Esophagus muscularis mucosa (tissue), 4 donors: ENCODE measurements around the gene BFSP2.

Experiments used
- EP300 ChIP-seq: sonication (generic); formaldehyde crosslinking; IDR thresholded peaks from one replicate; pipeline ENCODE4 v1.6.1; 2017; ENCODE audit warnings: antibody characterized with exemption
- POLR2A ChIP-seq: fragments of 450-650 bp; IDR thresholded peaks from one replicate; pipeline ENCODE4 v1.6.1; 2017; ENCODE audit warnings: antibody characterized with exemption, moderate library complexity, mild to moderate bottlenecking, low read depth
- POLR2AphosphoS5 ChIP-seq, 2 donors: sonication (generic); formaldehyde crosslinking; IDR thresholded peaks; one replicate each; pipeline ENCODE4 v1.6.1; 2017; ENCODE audit warnings: antibody characterized with exemption in 2 of 2
- TF ChIP-seq, protein P1 (sequence below), 3 experiments: fragments of 200-600 bp in 2 of 3; fragments of 450-650 bp in 1 of 3; sonication (generic) in 2 of 3; IDR thresholded peaks; one replicate each; pipeline ENCODE4 v1.5.1; 2017 to 2019; ENCODE audit warnings: antibody characterized with exemption in 3 of 3, mild to moderate bottlenecking in 2 of 3, moderate library complexity in 1 of 3

DNA sequence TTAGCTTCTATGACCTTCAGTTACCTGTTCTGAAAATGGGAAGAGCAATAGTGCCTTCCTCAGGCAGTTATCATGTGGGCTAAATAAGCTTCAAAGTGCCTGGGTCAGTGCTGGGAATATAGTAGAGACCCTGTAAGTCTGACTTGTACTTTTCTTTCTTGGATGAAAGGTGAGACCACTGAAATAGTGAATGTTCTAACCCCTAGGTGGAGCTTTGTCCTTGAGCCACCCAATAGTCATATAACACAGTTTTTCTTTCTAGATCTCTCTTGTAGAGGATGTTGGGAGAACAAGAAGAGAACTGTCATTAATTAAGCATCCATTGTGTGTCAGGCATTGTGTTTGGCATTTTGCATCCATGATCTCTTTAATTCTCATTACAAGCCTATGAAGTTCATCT is 13.0 kb upstream of the BFSP2 start:
- TF ChIP-seq, protein P1, sequence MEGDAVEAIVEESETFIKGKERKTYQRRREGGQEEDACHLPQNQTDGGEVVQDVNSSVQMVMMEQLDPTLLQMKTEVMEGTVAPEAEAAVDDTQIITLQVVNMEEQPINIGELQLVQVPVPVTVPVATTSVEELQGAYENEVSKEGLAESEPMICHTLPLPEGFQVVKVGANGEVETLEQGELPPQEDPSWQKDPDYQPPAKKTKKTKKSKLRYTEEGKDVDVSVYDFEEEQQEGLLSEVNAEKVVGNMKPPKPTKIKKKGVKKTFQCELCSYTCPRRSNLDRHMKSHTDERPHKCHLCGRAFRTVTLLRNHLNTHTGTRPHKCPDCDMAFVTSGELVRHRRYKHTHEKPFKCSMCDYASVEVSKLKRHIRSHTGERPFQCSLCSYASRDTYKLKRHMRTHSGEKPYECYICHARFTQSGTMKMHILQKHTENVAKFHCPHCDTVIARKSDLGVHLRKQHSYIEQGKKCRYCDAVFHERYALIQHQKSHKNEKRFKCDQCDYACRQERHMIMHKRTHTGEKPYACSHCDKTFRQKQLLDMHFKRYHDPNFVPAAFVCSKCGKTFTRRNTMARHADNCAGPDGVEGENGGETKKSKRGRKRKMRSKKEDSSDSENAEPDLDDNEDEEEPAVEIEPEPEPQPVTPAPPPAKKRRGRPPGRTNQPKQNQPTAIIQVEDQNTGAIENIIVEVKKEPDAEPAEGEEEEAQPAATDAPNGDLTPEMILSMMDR (IDR thresholded peaks at IDR 0.05): no peak
- TF ChIP-seq POLR2A: no peak
- no peak for TF ChIP-seq EP300
- TF ChIP-seq POLR2AphosphoS5 (IDR thresholded peaks at IDR 0.05): no peak
